Endodermal cell (in vitro differentiated cells): ENCODE results near the gene METTL27. TPM values are rescaled to one million over a fixed set of nuclear protein-coding genes. Genes with fewer than 3 reads are reported as not detected.
A peak's percentile ranks its signal among the peaks of the same experiment; 100 is the strongest.
"Not testable (repeated sequence)": the region's sequence is repeated elsewhere in the genome, so short reads cannot be mapped to it uniquely, and the experiment has no call there.

Source experiments
- DNase-seq: peaks from one replicate; pipeline ENCODE4 v3.0.0-alpha.2; 2017
- H3K27ac ChIP-seq: 2 replicates; pipeline ENCODE4 v1.5.1; 2013; ENCODE audit warnings: mild to moderate bottlenecking, low read depth, low read length, moderate library complexity
- H3K27me3 ChIP-seq: 2 replicates; pipeline ENCODE4 v1.6.1; 2013; ENCODE audit warnings: mild to moderate bottlenecking, low read length, moderate library complexity; ENCODE audit not compliant: insufficient read depth, control insufficient read depth, poor library complexity, severe bottlenecking
- H3K36me3 ChIP-seq: 2 replicates; pipeline ENCODE4 v1.7.0; 2013; ENCODE audit warnings: mild to moderate bottlenecking, low read length, moderate library complexity; ENCODE audit not compliant: control insufficient read depth, insufficient read depth
- H3K4me1 ChIP-seq: one replicate; pipeline ENCODE4 v1.7.0; 2013; ENCODE audit warnings: low read length; ENCODE audit not compliant: control insufficient read depth, insufficient read depth
- H3K4me3 ChIP-seq: 2 replicates; pipeline ENCODE4 v1.5.1; 2013; ENCODE audit warnings: mild to moderate bottlenecking, low read length, moderate library complexity
- H3K9ac ChIP-seq: 2 replicates; pipeline ENCODE4 v1.6.1; 2013; ENCODE audit warnings: mild to moderate bottlenecking, low read length, moderate library complexity; ENCODE audit not compliant: poor library complexity, severe bottlenecking; ENCODE audit errors: extremely low read depth
- H3K9me3 ChIP-seq: 2 replicates; pipeline ENCODE4 v1.6.1; 2013; ENCODE audit warnings: mild to moderate bottlenecking, low read length, moderate library complexity; ENCODE audit not compliant: control insufficient read depth
- H3K27ac Mint-ChIP-seq: 2 replicates; pipeline ENCODE4 v1.8.0; 2020; ENCODE audit warnings: mixed read lengths
- H3K27me3 Mint-ChIP-seq: 2 replicates; pipeline ENCODE4 v1.8.0; 2021; ENCODE audit warnings: mild to moderate bottlenecking, mixed read lengths; ENCODE audit not compliant: insufficient read depth
- H3K36me3 Mint-ChIP-seq: 2 replicates; pipeline ENCODE4 v1.8.0; 2020; ENCODE audit warnings: low read depth, mixed read lengths
- H3K4me1 Mint-ChIP-seq: 2 replicates; pipeline ENCODE4 v1.8.0; 2020; ENCODE audit warnings: mixed read lengths
- H3K4me3 Mint-ChIP-seq: 2 replicates; pipeline ENCODE4 v1.8.0; 2020; ENCODE audit warnings: mild to moderate bottlenecking, moderate library complexity, mixed read lengths
- H3K9me3 Mint-ChIP-seq: 2 replicates; pipeline ENCODE4 v1.8.0; 2020; ENCODE audit warnings: mild to moderate bottlenecking, mixed read lengths
- CTCF ChIP-seq: fragments of 200-600 bp; sonication (generic); conservative IDR thresholded peaks from 2 replicates; pipeline ENCODE4 v1.5.0; 2021; ENCODE audit warnings: antibody characterized with exemption, mild to moderate bottlenecking
- WGBS, 2 experiments: methylation state at CpG; one replicate each; pipeline versions ENCODE4 v1.1.5 to v1.1.7; 2013; ENCODE audit warnings: missing lambda C conversion rate in 2 of 2, mixed read lengths in 1 of 2; ENCODE audit not compliant: insufficient coverage in 1 of 2, insufficient read length in 1 of 2; 5-methylcytosine and 5-hydroxymethylcytosine counted together
- total RNA-seq, 2 donors: library from RNA; stranded (reverse); fragmentation: NEBNext Ultra II Directional in 1 of 2; extraction: Animal tissue kit (Norgen Biotek cat#: 25700) in 1 of 2; gene quantifications; 2 replicates in 1 of 2; 3 replicates in 1 of 2; pipeline ENCODE4 v1.2.1, GENCODE V29; 2021

Gene METTL27
- total RNA-seq, 2 donors from 2014 or later: 20.9 to 22.2 TPM

- Histone ChIP-seq H3K9ac (no peak overlapping the region), H3K36me3 (no peaks in the 10 kb centered on the region), H3K27ac (no peak overlapping the region), H3K9me3 (peaks cover 8% of the 10 kb centered on the region), H3K4me1 (no peaks in the 10 kb centered on the region), H3K27me3 (peaks cover under 1% of the 10 kb centered on the region), H3K4me3 (no peak overlapping the region)
- no peak for DNase-seq
- Mint-ChIP-seq H3K36me3 (no peaks in the 10 kb centered on the region), H3K27me3 (peaks cover 35% of the 10 kb centered on the region), H3K4me3 (no peak overlapping the region), H3K27ac (peak overlapping the region; percentile 64), H3K4me1 (peaks cover 5% of the 10 kb centered on the region), H3K9me3 (peaks cover 10% of the 10 kb centered on the region)
- WGBS, 2 experiments: 70 to 81% methylated on average over 5 to 7 of the region's 8 CpGs
- TF ChIP-seq CTCF: no peak
Measured at GRCh38 chr7:73851410-73852338, 9.4 kb upstream of the METTL27 start.

DNA sequence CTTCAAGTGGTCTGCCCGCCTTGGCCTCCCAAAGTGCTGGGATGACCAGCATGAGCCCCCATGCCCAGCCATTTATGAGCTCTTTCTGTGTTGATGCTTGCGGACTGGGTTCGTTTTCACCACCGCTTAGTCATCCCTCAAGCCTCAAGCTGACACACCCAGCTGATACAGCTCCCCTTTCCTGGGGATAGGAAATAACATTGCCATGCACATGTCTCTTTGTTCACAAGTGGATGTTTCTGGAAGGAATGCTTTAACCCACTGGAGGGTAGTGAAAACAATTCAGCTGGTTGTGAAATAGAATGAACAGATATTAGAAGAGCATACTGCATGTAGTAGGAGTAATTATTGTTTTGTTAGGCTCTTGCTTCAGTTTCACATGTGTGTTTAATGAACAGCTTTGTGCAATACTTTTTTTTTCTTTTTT is 8.5 kb upstream of the METTL27 start:
- no peak overlapping the region for H3K27ac ChIP-seq
- no peak overlapping the region for H3K4me3 ChIP-seq
- peaks cover 30% of the 10 kb centered on the region for H3K27me3 Mint-ChIP-seq
- H3K4me1 Mint-ChIP-seq: peaks cover 5% of the 10 kb centered on the region
- H3K36me3 Mint-ChIP-seq: no peaks in the 10 kb centered on the region
- H3K27me3 ChIP-seq: no peaks in the 10 kb centered on the region
- no peak overlapping the region for H3K9ac ChIP-seq
- H3K4me3 Mint-ChIP-seq: no peak overlapping the region
- H3K9me3 ChIP-seq: peaks cover 8% of the 10 kb centered on the region
- H3K27ac Mint-ChIP-seq: no peak overlapping the region
- H3K9me3 Mint-ChIP-seq: peaks cover 10% of the 10 kb centered on the region
- no peak for DNase-seq
- WGBS, 2 experiments: 89 to 90% methylated on average over 4 of the region's 4 CpGs
- no peaks in the 10 kb centered on the region for H3K4me1 ChIP-seq
- H3K36me3 ChIP-seq: no peaks in the 10 kb centered on the region
- TF ChIP-seq CTCF: no peak

DNA sequence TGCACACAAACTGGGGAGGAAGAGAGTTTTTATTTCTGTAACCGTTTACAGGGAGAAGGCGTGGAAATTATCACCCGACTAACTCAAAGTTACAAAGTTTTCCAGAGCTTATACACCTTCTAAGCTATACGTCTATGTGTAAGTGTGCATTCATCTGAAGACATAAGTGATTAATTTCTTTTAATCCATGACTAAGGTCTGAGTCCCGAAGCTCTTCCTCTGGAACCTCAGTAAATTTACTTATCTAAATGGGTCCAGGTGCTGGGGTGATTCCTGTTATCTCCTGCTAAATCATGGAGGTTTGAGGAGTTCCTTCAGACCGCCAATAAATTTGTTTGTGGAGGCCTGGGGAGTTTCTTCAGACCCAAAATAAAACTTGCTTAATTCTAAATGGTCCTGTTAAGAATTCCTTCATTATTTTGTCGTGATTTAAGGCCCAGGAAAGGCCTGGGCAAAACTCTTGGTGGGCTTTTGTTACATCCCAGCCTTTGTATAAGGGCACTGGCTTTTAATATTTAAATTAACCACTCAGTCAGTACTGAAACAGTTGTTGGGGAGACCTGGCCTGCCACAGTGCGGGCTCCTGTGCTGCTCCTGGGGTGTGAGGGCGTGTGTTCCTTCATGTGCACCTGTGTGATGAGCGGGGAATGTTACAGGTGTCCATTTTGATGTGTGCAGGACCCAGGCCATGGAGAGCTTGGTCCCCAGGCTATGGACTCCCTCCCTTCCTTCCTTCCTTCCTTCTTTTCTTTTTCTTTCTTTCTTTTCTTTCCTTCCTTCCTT is 5.8 kb upstream of the METTL27 start:
- Histone ChIP-seq H3K27ac (no peak overlapping the region), H3K36me3 (no peaks in the 10 kb centered on the region), H3K4me1 (no peaks in the 10 kb centered on the region), H3K9me3 (peaks cover 8% of the 10 kb centered on the region), H3K27me3 (no peaks in the 10 kb centered on the region), H3K4me3 (no peak overlapping the region), H3K9ac (no peak overlapping the region)
- Mint-ChIP-seq H3K27ac (no peak overlapping the region), H3K4me3 (no peak overlapping the region), H3K27me3 (peaks cover 13% of the 10 kb centered on the region), H3K36me3 (no peaks in the 10 kb centered on the region), H3K4me1 (peaks cover 15% of the 10 kb centered on the region), H3K9me3 (peaks cover 10% of the 10 kb centered on the region)
- TF ChIP-seq CTCF: no peak
- no peak for DNase-seq
- 85 to 86% methylated on average over 5 to 10 of the region's 10 CpGs for WGBS, 2 experiments

DNA sequence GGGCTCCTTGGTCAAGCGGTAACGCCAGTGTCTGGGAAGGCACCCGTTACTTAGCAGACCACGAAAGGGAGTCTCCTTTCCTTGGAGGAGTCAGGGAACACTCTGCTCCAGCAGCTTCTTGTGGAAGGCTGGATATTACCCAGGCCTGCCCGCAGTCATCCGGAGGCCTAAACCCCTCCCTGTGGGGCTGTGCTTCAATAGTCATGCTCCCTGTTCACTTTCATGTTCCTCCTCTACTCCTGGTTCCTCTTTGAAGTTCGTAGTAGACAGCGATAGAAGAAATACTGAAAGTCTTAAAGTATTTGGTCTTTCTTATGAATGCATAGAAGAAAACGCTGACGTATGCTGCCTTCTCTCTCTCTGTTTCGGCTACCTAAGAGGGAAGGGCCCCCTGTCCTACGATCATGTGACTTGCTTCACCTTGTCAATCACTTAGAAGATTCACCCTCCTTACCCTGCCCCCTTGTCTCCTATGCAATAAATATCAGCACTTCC is 3.4 kb upstream of the METTL27 start:
- not testable (repeated sequence) for H3K4me3 Mint-ChIP-seq, H3K36me3 Mint-ChIP-seq, DNase-seq, H3K9me3 ChIP-seq, H3K27me3 Mint-ChIP-seq, H3K4me1 ChIP-seq, H3K36me3 ChIP-seq, H3K9me3 Mint-ChIP-seq, H3K27ac Mint-ChIP-seq, H3K27me3 ChIP-seq, H3K27ac ChIP-seq, H3K4me3 ChIP-seq, H3K9ac ChIP-seq
- WGBS, 2 experiments: 90 to 91% methylated on average over 10 to 12 of the region's 12 CpGs
- H3K4me1 Mint-ChIP-seq: peaks cover 10% of the 10 kb centered on the region
